ENCODE data around the gene KNDC1.

- TF ChIP-seq CTCF (IDR thresholded peaks at IDR 0.05; ENCODE audit: low read depth, low read length): no peak
- TF ChIP-seq MAX (IDR thresholded peaks at IDR 0.05; ENCODE audit: low read depth, low read length): no peak
- TF ChIP-seq POLR2A (IDR thresholded peaks at IDR 0.05; ENCODE audit: extremely low read depth, insufficient read length): no peak
These were observed 35.6 kb downstream of the KNDC1 start for GRCh38 chr10:133195611-133196010.

All from NB4 (cell line).